HepG2 (cell line): ENCODE data around the gene COPS7B. TPM values are rescaled to one million over a fixed set of nuclear protein-coding genes. Genes with fewer than 3 reads are reported as not detected.
A peak's percentile ranks its signal among the peaks of the same experiment; 100 is the strongest.

Experiments
- CBX2 ChIP-seq, 2 experiments: fragments of 200-600 bp in 1 of 2; sonication (generic); formaldehyde crosslinking in 1 of 2; IDR thresholded peaks; 2 replicates each; pipeline versions ENCODE4 v1.7.0 to v1.8.1; 2018 to 2022; ENCODE audit warnings: low read depth in 2 of 2, low read length in 1 of 2, mild to moderate bottlenecking in 1 of 2, missing genetic modification reagents in 1 of 2
- ELF3 ChIP-seq: IDR thresholded peaks from 2 replicates; pipeline ENCODE4 v1.6.1; 2016; ENCODE audit warnings: missing genetic modification reagents, missing compliant biosample characterization
- HNRNPLL ChIP-seq: fragments of 200-400 bp; formaldehyde crosslinking; IDR thresholded peaks from 2 replicates; pipeline ENCODE4 v1.6.1; 2017; ENCODE audit warnings: mild to moderate bottlenecking, low read depth, low read length; ENCODE audit not compliant: poor library complexity, severe bottlenecking
- ISX ChIP-seq: sonication (generic); formaldehyde crosslinking; conservative IDR thresholded peaks from 2 replicates; pipeline ENCODE4 v1.5.0; 2020; ENCODE audit warnings: missing genetic modification reagents
- NONO ChIP-seq, 2 experiments: fragments of 450-650 bp in 1 of 2; sonication (generic) in 1 of 2; formaldehyde crosslinking in 1 of 2; IDR thresholded peaks in 1 of 2; conservative IDR thresholded peaks in 1 of 2; 2 replicates each; pipeline versions ENCODE4 v1.6.1 to v1.8.0; 2017 to 2022; ENCODE audit warnings: mild to moderate bottlenecking in 1 of 2, missing genetic modification reagents in 1 of 2, moderate library complexity in 1 of 2
- SCMH1 ChIP-seq: sonication (generic); formaldehyde crosslinking; IDR thresholded peaks from 2 replicates; pipeline ENCODE4 v1.9.0; 2021; ENCODE audit warnings: missing genetic modification reagents, mild to moderate bottlenecking, borderline replicate concordance
- ZC3H4 ChIP-seq: sonication (generic); formaldehyde crosslinking; IDR thresholded peaks from 2 replicates; pipeline ENCODE4 v1.4.0; 2020; ENCODE audit warnings: missing genetic modification reagents, borderline replicate concordance
- ZNF138 ChIP-seq: sonication (generic); formaldehyde crosslinking; IDR thresholded peaks from 2 replicates; pipeline ENCODE4 v1.5.0; 2020; ENCODE audit warnings: mild to moderate bottlenecking, low read depth, missing genetic modification reagents
- ZNF713 ChIP-seq: sonication (generic); formaldehyde crosslinking; IDR thresholded peaks from 2 replicates; pipeline ENCODE4 v1.4.0; 2020; ENCODE audit warnings: mild to moderate bottlenecking, missing genetic modification reagents
- polyA plus RNA-seq, 8 experiments: library from polyadenylated mRNA; depleted of rRNA in 3 of 8; stranded (reverse) in 7 of 8; unstranded in 1 of 8; fragments of >200 nt; fragmentation: Illumina TruSeq in 4 of 8; extraction: Trizol in 4 of 8; gene quantifications; 2 replicates each; pipeline versions ENCODE4 v1.2.1 to v1.2.3, GENCODE V29; 2011 to 2016; ENCODE audit warnings: low read depth in 4 of 8, missing spikeins in 1 of 8, mixed read lengths in 1 of 8; ENCODE audit not compliant: insufficient read depth in 1 of 8
- total RNA-seq, 5 experiments: library from RNA; depleted of rRNA; stranded (reverse); fragments of >200 nt; fragmentation: Illumina TruSeq; extraction: Trizol; gene quantifications; 2 replicates each; pipeline ENCODE4 v1.2.3, GENCODE V29; 2016; ENCODE audit warnings: low read depth in 1 of 5
- TF ChIP-seq, protein P1 (sequence below): sonication (generic); formaldehyde crosslinking; IDR thresholded peaks from 2 replicates; pipeline ENCODE4 v1.8.1; 2023; ENCODE audit warnings: missing genetic modification reagents, mild to moderate bottlenecking, borderline replicate concordance
- TF ChIP-seq, protein P2 (sequence below): sonication (generic); formaldehyde crosslinking; IDR thresholded peaks from 2 replicates; pipeline ENCODE4 v1.4.0; 2020; ENCODE audit warnings: missing genetic modification reagents, mild to moderate bottlenecking, borderline replicate concordance
- TF ChIP-seq, protein P3 (sequence below): sonication (generic); formaldehyde crosslinking; conservative IDR thresholded peaks from 2 replicates; pipeline ENCODE4 v1.8.0; 2022; ENCODE audit warnings: missing genetic modification reagents
- TF ChIP-seq, protein P4 (sequence below): IDR thresholded peaks from 2 replicates; pipeline ENCODE4 v1.6.1; 2016; ENCODE audit warnings: low read depth, control low read depth
- TF ChIP-seq, protein P5 (sequence below): sonication (generic); formaldehyde crosslinking; IDR thresholded peaks from 2 replicates; pipeline ENCODE4 v1.5.1; 2020; ENCODE audit warnings: missing genetic modification reagents, mild to moderate bottlenecking, borderline replicate concordance
- TF ChIP-seq, protein P6 (sequence below): sonication (generic); formaldehyde crosslinking; IDR thresholded peaks from 2 replicates; pipeline ENCODE4 v1.4.0; 2020; ENCODE audit warnings: mild to moderate bottlenecking, low read depth, missing genetic modification reagents

The COPS7B gene
- total and polyA plus RNA-seq, 2 of the 13 experiments (the other 11 are each of a cell fraction or from before 2014, with no cell fraction given): 30.6 to 62.7 TPM

DNA sequence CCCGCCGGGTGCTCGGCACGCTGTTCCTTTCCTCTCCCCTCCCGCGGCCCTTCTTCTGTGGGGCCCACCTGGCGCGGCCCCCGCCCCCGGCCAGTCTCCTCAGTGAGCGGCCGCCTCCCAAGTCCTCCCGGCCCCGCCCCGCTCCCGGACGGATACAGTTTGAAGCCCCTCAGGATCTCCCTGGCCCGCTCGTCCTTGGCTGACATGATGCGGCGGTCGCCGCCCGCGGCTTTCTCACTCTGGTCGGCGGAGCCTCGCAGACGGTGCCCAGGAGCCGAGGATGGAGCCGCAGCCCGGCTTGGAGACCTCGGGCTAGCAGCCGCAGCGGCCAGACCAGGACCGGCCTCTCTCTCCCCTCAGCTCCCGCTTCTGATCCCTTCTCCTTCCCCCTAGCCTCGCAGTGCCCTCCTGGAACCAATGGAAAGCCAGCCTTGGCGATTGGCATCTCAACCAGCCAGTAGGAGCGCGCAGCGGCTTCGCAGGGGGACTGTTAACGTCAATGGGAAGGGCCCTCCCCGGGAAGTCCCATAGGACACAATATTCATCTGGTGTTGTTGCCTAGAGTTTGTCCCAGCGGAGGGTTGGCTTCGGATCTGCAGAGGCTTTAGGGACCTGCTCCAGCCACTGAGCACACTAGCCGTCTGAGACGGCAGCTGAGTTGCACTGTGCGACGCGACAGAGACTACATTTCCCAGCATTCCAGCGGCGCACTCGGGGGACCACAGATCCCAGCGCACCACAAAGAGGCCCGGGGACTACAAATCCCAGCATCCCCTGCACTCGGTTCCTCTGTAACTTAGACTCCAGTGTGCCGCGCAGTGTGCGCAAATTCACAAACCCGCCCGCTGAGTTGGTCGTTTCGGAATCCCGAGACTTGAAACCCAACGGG, 5.1 kb upstream of the COPS7B start, which contains the start of gene PDE6D (continued):
- no peak for TF ChIP-seq NONO (IDR thresholded peaks at IDR 0.05)
- TF ChIP-seq NONO (CRISPR knock-in tag; conservative IDR thresholded peaks at IDR 0.05): peak; percentile 61; the same call in 1 of the 2 replicates
- TF ChIP-seq ELF3 (CRISPR knock-in tag): peak; percentile 48
- no peak for TF ChIP-seq ZNF138
- TF ChIP-seq CBX2 (IDR thresholded peaks at IDR 0.05; ENCODE audit: low read depth, low read length): no peak
- 0 out of 2 replicates have a peak, but pooled peaks have one; percentile 68 for TF ChIP-seq CBX2 (CRISPR knock-in tag; IDR thresholded peaks at IDR 0.05; ENCODE audit: low read depth)
- TF ChIP-seq HNRNPLL: peak; percentile 99
- TF ChIP-seq, protein P1, sequence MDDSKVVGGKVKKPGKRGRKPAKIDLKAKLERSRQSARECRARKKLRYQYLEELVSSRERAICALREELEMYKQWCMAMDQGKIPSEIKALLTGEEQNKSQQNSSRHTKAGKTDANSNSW (CRISPR knock-in tag): no peak
- TF ChIP-seq ZNF713 (CRISPR knock-in tag): no peak; the same call in 1 of the 2 replicates
- TF ChIP-seq, protein P2, sequence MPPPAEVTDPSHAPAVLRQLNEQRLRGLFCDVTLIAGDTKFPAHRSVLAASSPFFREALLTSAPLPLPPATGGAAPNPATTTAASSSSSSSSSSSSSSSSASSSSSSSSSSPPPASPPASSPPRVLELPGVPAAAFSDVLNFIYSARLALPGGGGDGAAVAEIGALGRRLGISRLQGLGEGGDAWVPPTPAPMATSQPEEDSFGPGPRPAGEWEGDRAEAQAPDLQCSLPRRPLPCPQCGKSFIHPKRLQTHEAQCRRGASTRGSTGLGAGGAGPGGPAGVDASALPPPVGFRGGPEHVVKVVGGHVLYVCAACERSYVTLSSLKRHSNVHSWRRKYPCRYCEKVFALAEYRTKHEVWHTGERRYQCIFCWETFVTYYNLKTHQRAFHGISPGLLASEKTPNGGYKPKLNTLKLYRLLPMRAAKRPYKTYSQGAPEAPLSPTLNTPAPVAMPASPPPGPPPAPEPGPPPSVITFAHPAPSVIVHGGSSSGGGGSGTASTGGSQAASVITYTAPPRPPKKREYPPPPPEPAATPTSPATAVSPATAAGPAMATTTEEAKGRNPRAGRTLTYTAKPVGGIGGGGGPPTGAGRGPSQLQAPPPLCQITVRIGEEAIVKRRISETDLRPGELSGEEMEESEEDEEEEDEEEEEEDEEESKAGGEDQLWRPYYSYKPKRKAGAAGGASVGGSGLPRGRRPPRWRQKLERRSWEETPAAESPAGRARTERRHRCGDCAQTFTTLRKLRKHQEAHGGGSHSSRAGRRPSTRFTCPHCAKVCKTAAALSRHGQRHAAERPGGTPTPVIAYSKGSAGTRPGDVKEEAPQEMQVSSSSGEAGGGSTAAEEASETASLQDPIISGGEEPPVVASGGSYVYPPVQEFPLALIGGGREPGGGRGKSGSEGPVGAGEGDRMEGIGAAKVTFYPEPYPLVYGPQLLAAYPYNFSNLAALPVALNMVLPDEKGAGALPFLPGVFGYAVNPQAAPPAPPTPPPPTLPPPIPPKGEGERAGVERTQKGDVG (CRISPR knock-in tag): no peak
- TF ChIP-seq, protein P3, sequence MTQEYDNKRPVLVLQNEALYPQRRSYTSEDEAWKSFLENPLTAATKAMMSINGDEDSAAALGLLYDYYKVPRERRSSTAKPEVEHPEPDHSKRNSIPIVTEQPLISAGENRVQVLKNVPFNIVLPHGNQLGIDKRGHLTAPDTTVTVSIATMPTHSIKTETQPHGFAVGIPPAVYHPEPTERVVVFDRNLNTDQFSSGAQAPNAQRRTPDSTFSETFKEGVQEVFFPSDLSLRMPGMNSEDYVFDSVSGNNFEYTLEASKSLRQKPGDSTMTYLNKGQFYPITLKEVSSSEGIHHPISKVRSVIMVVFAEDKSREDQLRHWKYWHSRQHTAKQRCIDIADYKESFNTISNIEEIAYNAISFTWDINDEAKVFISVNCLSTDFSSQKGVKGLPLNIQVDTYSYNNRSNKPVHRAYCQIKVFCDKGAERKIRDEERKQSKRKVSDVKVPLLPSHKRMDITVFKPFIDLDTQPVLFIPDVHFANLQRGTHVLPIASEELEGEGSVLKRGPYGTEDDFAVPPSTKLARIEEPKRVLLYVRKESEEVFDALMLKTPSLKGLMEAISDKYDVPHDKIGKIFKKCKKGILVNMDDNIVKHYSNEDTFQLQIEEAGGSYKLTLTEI (CRISPR knock-in tag): no peak
- TF ChIP-seq, protein P4, sequence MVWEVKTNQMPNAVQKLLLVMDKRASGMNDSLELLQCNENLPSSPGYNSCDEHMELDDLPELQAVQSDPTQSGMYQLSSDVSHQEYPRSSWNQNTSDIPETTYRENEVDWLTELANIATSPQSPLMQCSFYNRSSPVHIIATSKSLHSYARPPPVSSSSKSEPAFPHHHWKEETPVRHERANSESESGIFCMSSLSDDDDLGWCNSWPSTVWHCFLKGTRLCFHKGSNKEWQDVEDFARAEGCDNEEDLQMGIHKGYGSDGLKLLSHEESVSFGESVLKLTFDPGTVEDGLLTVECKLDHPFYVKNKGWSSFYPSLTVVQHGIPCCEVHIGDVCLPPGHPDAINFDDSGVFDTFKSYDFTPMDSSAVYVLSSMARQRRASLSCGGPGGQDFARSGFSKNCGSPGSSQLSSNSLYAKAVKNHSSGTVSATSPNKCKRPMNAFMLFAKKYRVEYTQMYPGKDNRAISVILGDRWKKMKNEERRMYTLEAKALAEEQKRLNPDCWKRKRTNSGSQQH (CRISPR knock-in tag): no peak
- no peak for TF ChIP-seq ZC3H4
- no peak for TF ChIP-seq ISX (CRISPR knock-in tag)
- TF ChIP-seq, protein P5, sequence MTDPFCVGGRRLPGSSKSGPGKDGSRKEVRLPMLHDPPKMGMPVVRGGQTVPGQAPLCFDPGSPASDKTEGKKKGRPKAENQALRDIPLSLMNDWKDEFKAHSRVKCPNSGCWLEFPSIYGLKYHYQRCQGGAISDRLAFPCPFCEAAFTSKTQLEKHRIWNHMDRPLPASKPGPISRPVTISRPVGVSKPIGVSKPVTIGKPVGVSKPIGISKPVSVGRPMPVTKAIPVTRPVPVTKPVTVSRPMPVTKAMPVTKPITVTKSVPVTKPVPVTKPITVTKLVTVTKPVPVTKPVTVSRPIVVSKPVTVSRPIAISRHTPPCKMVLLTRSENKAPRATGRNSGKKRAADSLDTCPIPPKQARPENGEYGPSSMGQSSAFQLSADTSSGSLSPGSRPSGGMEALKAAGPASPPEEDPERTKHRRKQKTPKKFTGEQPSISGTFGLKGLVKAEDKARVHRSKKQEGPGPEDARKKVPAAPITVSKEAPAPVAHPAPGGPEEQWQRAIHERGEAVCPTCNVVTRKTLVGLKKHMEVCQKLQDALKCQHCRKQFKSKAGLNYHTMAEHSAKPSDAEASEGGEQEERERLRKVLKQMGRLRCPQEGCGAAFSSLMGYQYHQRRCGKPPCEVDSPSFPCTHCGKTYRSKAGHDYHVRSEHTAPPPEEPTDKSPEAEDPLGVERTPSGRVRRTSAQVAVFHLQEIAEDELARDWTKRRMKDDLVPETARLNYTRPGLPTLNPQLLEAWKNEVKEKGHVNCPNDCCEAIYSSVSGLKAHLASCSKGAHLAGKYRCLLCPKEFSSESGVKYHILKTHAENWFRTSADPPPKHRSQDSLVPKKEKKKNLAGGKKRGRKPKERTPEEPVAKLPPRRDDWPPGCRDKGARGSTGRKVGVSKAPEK (CRISPR knock-in tag): no peak
- no peak for TF ChIP-seq SCMH1 (CRISPR knock-in tag)
- TF ChIP-seq, protein P6, sequence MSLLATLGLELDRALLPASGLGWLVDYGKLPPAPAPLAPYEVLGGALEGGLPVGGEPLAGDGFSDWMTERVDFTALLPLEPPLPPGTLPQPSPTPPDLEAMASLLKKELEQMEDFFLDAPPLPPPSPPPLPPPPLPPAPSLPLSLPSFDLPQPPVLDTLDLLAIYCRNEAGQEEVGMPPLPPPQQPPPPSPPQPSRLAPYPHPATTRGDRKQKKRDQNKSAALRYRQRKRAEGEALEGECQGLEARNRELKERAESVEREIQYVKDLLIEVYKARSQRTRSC (CRISPR knock-in tag): peak; percentile 76; the same call in 1 of the 2 replicates
